Astrocyte of the spinal cord (primary cell): ENCODE results near the gene RUNX2.

Experiments
- DNase-seq: peaks from one replicate; pipeline ENCODE4 v3.0.0; 2011; ENCODE audit warnings: low read depth, low spot score
- H3K4me3 ChIP-seq: 2 replicates; pipeline ENCODE4 v1.5.1; 2011; ENCODE audit warnings: low read depth, mild to moderate bottlenecking, low read length, moderate library complexity
- in situ Hi-C: cut with HindIII; loops from 2 replicates; pipeline ENCODE4 v1.10.0; 2017; ENCODE audit warnings: low sequenced_read_pairs
- TF ChIP-seq, protein P1 (sequence below): IDR thresholded peaks from 2 replicates; pipeline ENCODE4 v1.5.1; 2012; ENCODE audit warnings: low read depth, mild to moderate bottlenecking, low read length, inconsistent platforms

Gene RUNX2

DNA sequence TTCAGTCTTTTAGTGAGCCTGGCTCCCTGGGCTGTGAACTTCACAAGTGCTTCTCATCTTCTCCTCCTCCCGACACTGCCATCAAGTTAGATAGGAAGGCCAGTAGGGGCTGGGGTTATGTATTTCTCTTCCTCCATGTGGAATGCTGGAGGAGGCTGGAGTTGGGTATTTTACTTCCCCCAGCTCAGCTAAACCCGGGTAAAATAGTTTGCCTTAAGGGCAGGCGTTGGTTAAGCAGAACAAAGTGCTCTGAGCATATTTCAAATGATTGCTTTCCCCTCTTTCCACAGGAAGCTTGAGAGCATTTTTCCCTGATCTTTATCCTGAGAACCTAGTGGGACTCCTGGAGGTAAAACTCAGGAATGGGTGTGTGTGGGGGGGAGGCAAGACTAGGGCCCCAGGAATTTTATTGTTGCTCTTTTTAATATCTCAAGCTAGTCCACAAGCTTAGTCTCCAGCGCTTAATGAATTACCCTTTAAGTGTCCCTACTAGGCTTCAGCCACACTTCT is 66.5 kb downstream of the RUNX2 start:
- TF ChIP-seq, protein P1, sequence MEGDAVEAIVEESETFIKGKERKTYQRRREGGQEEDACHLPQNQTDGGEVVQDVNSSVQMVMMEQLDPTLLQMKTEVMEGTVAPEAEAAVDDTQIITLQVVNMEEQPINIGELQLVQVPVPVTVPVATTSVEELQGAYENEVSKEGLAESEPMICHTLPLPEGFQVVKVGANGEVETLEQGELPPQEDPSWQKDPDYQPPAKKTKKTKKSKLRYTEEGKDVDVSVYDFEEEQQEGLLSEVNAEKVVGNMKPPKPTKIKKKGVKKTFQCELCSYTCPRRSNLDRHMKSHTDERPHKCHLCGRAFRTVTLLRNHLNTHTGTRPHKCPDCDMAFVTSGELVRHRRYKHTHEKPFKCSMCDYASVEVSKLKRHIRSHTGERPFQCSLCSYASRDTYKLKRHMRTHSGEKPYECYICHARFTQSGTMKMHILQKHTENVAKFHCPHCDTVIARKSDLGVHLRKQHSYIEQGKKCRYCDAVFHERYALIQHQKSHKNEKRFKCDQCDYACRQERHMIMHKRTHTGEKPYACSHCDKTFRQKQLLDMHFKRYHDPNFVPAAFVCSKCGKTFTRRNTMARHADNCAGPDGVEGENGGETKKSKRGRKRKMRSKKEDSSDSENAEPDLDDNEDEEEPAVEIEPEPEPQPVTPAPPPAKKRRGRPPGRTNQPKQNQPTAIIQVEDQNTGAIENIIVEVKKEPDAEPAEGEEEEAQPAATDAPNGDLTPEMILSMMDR: no peak
- DNase-seq: no peak
- in situ Hi-C loops: no loop called here

DNA sequence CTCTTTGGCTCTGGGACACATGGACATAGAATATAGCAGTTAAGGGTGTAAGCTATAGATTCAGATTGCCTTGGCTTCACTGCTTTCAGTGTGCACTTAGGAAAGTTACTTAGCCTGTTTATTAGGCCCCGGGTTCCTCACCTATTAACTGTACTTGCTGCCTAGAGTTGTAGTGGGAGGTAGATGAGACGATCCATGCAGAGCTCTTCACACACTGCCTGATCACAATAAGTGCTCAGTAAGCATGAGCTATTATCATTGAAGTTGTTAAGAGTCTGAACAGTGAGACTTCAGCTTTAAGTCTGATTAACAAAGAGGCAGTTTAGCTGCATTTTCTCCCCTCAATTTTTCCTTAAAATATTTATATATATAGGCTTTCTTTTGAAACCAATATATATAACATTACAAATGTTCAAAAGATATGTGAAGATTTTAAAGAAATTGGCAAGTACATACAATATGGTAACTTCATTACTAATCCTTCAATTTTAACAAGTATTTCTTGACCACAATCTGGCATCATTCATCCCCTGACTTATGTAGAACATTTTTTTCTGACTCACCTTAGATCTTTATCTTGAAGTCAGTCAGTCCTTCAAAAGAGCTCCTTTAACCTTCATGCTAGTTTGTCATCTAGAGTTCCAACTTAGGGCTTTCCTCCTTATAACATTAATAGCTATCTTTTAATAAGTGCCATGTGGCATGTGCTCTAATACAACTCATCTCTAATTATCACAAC is 70.1 kb downstream of the RUNX2 start:
- TF ChIP-seq, protein P1: no peak
- no peak for DNase-seq
- in situ Hi-C loops: no loop called here
- H3K4me3 ChIP-seq: no peak overlapping the region

More for the DNA sequence above, 66.5 kb downstream of the RUNX2 start:
- H3K4me3 ChIP-seq: no peak overlapping the region

DNA sequence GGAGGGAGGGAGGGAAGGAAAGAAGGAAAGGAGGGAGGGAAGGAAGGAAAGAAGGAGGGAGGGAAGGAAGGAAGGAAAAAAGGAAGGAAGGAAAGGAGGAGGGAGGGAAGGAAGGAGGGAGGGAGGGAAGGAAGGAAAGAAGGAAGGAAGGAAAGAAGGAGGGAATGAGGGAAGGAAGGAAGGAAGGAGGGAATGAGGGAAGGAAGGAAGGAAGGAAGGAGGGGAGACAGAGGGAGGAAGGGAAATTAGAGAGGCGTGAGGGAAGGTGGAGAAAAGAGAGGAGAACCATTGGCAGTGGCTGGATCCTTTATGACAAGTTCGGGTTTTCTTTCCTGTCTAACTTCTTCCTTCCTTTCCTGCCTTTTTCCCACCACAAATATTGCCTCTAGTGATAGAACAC is 71.9 kb downstream of the RUNX2 start:
- in situ Hi-C loops: no loop called here
- no peak overlapping the region for H3K4me3 ChIP-seq
- TF ChIP-seq, protein P1: no peak
- DNase-seq: no peak

DNA sequence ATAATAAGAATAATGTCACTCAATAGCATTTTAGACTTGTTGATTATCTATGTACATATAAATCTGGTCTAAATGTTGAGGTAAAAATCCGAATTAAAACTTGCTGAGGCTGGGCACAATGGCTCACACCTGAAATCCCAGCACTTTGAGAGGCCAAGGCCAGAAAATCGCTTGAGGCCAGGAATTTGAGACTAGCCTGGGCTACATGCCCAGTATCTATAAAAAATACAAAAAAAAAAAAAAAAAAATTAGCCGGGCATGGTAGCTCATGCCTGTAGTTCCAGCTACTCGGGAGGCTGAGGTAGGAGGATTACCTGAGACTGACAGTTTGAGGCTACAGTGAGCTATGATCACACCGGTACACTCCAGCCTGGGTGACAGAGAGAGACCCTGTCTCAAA is 83.8 kb downstream of the RUNX2 start:
- no peak overlapping the region for H3K4me3 ChIP-seq
- TF ChIP-seq, protein P1: no peak
- DNase-seq: peak; percentile 29
- in situ Hi-C loops: no loop called here

DNA sequence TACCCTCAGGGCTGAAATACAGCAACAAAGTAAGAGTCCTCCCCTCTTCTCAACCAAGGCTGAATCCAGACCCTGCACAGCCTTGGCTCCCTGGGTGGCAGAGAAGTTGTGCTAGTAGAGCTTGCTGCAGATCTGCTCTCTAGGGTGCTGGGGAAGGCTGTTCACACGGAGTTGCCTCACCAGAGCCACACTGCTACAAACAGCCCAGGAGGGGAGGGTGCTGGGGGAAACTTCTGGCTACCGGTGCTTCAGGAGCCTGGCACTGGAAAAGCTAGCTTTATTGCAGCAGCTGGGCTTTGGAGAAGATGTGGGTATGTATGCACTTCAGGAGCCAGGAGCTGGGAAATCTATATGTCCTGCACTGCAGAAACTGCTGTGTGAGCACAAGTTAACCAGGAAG is 87.2 kb downstream of the RUNX2 start:
- in situ Hi-C loops: no loop called here
- TF ChIP-seq, protein P1: no peak
- no peak overlapping the region for H3K4me3 ChIP-seq
- no peak for DNase-seq

DNA sequence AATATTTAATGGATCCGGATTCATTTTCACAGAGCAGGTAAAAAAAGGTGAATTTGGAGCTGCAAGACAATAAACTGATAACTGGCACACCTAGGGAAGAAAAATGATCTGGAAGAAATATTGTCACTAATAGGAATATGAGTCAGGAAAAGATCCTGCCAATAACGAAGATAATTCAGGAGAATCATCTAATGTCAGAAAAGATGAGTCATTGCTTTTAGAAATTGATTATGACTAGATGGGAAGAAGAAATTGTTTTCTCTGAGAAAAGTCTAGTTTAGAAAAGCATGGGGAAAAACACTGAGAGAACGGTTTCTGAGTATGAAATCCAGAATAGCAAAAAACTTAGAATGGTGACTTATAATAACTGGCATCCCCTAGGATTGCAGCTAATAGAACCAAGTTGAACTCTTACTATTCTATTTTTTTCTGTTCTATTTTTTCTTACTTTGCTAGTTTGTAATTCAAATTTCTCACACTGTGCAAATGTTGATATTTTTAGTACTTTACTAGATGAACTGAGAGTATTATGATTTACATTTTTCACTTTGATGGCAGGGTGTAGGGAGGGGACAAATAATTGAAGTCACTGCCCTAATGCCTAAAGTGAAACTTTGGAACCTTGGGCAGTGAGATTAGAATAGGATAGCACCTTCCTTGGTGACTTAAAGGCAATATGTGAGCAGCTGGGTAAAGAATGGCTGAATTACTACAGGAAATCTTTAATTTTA is 87.8 kb downstream of the RUNX2 start:
- TF ChIP-seq, protein P1: no peak
- no peak overlapping the region for H3K4me3 ChIP-seq
- in situ Hi-C loops: no loop called here
- DNase-seq: no peak
